Stimulated activated CD8-positive, alpha-beta memory T cell treated with anti-CD3 and anti-CD28 coated beads, Interleukin-12 subunit alpha, Interleukin-12 subunit beta, amount 100 ng/mL, for 24 hours (primary cell): ENCODE results near the gene KRT77.
"Not testable (repeated sequence)": the region's sequence is repeated elsewhere in the genome, so short reads cannot be mapped to it uniquely, and the experiment has no call there.

Source experiments
- DNase-seq: peaks from one replicate; pipeline ENCODE4 v3.0.0-alpha.2; 2020; ENCODE audit errors: extremely low read depth

The KRT77 gene

GRCh38 chr12:52703424-52703823 lies at the start of gene KRT77:
KRT77 (minus strand) TSS chr12:52703524; CDS start chr12:52703434, 90 bp downstream.
- DNase-seq: no peak

- no peak for DNase-seq
Measured at GRCh38 chr12:52752516-52752915, 49.2 kb upstream of the KRT77 start.

- DNase-seq: no peak
Measured at GRCh38 chr12:52751795-52752194, 48.5 kb upstream of the KRT77 start.

DNA sequence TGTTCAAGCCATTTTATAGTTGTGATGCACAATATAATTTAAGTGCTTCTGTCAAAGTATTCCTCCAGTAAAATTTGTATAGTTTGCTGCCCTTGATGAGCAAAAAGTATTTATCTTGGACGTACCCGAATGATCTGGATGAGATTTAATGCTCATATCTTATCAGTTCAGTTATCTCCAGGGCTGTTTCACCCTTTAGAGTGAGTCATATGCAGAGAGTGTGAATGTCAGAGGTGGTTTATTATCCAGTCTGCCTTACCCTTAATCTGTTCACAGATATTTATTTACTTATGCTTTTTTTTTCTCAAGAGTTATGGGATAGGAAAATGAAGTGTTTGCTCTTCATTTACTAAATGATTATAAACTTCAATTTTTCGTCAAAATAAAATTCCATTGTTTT lies 47.2 kb upstream of the KRT77 start:
- not testable (repeated sequence) for DNase-seq

- DNase-seq: no peak
Measured at GRCh38 chr12:52749827-52750226, 46.5 kb upstream of the KRT77 start.

DNA sequence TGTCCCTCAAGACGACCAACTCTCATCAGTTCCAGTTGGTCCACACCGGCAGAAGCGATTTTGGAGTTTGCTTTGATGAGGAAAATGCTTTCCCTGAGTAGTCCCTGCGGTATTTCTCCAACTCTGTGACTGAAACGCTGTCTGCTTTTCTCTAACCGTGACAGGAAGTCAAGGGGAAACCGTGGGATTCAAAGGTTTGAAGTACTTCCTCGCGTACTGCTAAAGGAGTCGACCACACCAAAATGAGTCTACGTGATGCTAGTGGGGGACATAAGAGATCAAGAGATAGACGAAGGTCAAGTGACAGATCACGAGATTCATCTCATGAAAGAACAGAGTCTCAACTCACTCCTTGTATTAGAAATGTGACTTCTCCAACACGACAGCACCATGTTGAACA lies 45.3 kb upstream of the KRT77 start:
- DNase-seq: no peak

GRCh38 chr12:52745554-52745953 lies 42.2 kb upstream of the KRT77 start:
- no peak for DNase-seq

DNA sequence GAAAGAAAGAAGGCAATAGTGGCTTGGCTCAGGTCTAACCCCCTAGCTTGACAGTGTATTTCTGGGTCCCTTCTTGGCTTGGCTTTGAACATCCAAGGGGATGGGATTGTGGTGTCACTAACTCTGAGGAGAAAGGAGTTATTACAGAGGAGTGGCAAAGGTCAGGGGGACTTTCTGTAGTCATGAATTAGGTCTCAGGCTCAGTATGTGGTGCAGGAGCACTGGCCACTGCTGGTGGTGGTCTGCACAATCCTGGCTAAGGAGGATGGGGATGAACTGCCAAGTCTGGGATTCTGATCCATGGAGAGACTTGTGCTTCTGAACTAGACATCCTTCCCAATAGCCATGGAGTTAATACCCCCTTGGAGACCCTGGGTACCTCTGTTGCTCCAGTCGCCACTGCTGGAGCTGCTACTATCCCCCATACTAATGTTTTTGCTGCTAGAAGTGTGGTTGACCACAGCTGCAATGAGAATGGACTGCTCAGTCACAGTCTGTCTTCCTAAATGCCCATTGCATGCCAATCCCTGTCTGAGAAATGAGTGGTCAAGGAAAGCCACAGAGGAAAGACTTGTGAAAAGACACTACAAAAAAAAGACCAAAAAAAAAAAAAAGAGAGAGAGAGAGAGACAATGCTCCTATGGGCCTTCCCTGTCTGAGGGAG lies 41.3 kb upstream of the KRT77 start:
- DNase-seq: no peak

DNA sequence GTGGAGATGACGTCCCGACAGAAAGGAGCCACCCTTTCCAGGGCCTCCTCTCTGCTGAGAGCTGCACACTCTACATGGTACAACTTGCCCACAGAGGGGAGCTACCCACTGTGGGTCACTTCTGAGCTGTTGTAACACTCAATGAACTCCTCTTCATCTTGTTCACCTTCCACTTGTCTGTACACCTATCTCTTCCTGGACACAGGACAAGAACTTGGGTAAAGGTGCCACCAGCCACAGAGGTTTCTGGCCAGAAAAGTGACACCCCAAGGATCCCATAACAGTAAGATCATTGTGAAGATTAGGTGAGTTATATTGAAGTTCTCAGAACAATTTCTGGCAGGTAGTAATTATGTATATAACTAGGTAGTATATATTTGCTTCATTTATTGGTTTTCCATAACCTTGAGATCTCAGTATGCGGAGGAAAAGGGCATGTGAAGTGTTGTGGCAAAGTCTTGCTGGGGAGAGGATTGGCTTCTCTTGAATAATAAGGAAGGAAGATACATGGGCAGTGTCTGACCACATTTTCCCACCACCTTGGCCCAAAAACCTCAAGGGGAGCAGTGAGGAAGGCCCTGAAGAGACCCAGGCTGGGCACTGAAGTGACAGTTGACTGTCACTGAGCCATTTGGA lies 39.6 kb upstream of the KRT77 start:
- no peak for DNase-seq

- no peak for DNase-seq
Measured at GRCh38 chr12:52742196-52742580, 38.9 kb upstream of the KRT77 start.

DNA sequence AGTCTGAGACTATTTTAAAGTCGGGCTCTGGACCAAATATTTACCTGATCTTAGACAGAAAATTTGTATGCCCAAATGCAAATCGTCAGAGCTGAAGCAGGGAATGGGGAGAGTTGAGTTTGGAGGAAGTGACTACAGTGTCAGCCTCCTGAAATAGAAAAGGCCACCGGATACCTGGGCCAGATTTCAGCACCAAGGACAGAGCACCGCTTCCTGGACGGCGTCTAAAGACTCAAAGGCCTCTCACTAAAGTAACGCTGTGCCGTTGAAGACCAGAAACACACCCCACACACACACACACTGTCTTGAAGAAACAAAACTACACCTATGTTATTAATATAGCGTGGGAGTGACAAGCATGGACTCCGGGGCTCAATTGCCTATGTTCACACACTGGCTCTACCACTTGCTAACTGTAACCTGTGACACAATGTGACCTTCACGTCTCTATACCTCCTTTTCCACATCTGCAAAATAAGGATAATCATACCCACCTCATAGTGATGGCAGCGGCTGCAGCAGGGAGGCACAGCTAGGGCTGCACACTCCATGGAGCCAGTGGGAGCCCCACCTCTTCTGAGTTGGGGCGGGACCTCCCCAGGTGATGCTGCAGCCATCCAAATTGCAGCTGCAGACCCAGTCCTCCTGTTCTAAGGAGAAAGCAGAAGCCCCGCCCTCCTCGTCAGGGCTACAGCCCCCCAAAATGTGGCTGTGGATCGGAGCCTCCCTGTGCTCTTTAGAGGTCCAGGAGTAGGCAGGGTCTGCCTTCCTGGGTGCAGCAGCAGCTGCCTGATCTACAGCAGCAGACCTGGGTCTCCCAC lies 38.3 kb upstream of the KRT77 start:
- peak; percentile 21 for DNase-seq

GRCh38 chr12:52740584-52740983 lies 37.3 kb upstream of the KRT77 start:
- no peak for DNase-seq

DNA sequence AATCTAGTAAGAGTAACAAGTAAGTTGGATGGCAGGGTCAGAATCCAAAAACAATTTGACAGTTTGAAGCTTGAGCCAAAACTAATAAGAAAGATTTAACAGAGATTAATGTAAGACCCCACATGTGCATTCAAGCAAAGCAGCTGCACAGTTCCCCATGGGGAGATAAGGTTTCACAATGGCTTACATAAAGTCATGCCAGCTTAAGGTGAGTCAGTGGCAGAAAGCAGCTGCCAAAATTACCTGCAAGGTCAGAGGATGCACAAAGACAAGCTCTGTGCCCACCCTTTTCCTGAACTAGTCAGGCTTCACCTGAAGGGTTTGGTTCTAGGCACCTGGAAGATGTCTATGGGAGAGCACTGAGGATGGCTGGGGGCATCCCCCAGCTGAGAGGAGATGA lies 36.6 kb upstream of the KRT77 start:
- DNase-seq: no peak

DNA sequence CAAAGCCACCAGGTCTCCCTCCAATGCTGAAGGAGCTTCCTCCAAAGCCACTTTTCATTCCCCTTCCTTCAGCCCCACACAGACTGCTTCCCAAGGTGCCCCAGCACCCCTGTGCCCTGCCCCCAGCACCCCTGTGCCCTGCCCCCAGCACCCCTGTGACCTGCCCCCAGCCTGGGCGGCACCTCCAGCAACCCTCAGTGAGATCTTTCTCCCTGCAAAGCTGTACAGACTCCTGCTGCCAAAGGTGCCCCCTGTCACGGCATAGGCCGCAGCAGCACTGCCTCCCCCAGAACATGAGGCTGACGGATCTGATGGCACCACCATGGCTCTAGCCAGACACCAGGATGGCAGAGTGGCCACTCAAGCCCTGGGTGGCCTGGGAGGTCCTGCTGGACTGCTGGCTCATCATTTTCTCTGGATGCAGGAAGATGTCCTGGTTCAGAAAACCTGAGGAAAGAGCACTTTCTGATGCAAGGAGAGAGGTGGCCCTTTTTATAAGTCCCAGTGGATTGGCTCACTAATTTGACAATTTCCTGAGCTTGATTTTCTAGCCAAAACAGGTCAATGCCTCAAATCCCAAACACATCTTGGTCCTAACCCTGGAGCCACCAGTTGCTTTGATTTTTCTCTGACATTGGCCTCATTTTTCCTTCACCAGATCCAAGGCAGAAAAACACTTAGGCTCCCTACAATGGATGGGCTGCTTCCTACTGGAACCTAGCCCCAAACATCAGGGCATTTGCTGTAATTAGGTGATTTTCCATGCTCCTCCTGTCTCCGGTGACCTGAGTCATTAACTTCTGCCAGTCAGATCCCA lies 32.7 kb upstream of the KRT77 start:
- DNase-seq: no peak

DNA sequence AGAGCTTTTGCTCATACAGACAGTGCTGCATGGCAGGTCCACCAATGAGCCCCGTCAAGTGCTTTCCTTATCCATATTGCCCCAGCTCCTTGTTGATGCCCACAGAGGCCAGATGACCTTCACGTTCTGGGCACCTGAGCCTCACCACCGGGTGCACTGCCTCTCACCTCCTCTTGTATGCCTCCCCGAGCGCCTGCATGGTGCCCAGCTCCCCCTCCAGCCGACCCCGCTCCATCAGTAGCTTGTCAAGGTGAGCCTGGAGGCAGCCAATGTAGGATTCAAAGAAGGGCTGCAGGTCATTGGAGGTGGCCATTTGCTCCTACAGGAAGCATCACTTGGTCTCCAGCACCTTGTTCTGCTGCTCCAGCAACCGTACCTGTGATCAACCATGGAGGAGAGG lies 31.8 kb upstream of the KRT77 start:
- no peak for DNase-seq

- DNase-seq: no peak
Measured at GRCh38 chr12:52730793-52731192, 27.5 kb upstream of the KRT77 start.

DNA sequence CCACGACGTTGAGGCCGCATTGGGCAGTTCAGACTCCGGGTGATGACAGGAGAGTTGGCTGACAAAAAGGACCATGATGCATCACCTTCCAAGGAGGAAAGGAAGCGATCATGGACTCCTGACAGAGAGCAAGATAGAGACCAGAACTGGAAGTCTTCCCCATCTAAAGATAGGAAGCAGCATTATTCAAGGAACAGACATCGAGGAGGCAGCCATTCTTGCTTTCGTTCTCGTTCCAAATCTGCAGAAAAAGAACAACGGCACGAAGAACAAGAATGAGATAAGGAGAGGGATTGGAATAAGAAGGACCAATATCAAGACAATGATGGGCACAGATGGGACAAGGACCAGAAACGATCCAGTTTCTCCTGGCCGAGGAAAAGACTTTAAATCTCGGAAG lies 27.1 kb upstream of the KRT77 start:
- DNase-seq: no peak

DNA sequence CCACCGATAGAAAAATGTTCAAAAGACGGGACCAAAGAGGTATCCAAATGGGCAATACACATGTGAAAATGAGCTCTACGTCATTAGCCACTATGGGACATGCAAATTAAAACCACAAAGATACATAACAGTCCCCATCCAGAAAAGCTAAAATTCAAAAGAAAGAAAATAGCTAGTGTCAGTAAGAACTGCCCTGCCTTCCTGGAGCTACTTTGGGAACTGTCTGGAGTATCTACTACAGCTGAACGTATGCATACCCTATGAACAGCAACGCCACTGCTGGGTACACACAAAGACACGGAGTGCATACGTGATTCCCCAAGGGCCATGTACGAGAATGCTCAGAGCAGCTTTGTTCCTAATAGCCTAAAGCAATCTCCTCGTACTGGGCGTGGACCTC lies 25.8 kb upstream of the KRT77 start:
- no peak for DNase-seq

DNA sequence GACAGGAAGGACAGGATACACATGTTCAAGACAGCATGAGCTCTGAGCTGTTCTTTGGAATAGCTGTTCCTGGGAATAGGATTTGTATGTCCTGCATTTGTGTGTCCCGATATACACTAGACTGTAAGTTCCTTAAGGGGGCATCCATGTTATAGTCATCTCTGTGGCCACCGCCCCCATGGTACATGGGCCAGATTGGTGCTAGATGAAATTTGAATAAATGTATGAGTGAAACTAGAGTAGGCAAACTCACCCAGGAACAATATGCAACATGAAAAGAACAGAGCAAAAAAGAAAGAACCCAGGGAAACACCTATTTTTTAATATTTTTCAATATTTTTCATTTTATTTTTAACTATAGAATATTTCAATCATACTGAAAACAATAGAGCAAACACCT lies 25.1 kb upstream of the KRT77 start:
- no peak for DNase-seq

DNA sequence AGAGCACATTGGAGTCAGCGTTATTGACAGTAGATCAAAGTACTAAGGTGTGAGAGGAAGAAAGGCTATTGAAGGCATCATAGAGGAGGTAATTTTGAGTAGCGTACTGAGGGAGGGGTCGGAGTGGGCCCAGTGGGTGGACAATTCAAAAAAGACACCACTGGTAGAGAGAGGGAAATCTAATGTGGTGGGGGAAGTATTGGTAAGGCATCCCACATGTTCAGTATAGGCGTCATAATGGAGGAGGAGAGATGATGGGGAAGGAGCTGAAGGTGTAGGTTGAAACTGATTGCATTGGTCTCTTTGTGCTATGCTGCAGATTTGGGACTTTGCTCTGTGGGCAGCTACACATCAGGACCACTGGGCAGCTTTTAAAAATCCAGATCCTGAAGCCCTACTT lies 23.7 kb upstream of the KRT77 start:
- DNase-seq: no peak

DNA sequence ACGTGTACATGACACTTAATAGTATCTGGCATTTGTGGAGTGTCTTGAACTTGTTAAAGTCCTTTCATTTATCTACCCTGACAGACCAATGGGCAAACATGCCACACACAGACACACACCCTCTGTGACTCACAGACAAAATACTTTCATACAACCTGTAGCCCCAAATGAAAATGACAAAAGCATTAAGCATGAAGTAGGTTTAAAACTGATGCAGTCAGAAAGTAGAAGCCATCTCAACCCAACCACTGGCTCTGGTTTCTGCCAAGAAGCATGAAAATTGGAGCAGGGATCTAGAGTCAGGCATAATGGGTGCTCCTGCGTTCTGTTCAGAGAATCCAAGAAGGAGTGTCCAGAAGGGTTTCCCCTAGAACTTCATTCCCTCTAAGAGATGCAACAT lies 23.1 kb upstream of the KRT77 start:
- no peak for DNase-seq

GRCh38 chr12:52724384-52724783 lies 21.1 kb upstream of the KRT77 start:
- DNase-seq: no peak
